ENCODE data around the gene STIP1. TPM values are rescaled to one million over a fixed set of nuclear protein-coding genes. Genes with fewer than 3 reads are reported as not detected.
A peak's percentile ranks its signal among the peaks of the same experiment; 100 is the strongest.

The STIP1 gene
- total RNA-seq, 2 experiments from 2014 or later: 335 to 340 TPM

- Mint-ChIP-seq H3K27ac (no peak overlapping the region), H3K9me3 (ENCODE audit: insufficient read depth) (no peaks in the 10 kb centered on the region), H3K36me3 (ENCODE audit: low read depth) (peaks cover 63% of the 10 kb centered on the region), H3K4me3 (no peak overlapping the region), H3K4me1 (ENCODE audit: low read depth) (peaks cover 13% of the 10 kb centered on the region), H3K27me3 (ENCODE audit: low read depth) (no peaks in the 10 kb centered on the region)
- CTCF ChIA-PET: interaction anchor here (0.6 to 5.3 kb wide), 6 partner anchors 10 to 513 kb away, joined by 3 to 37 read pairs (median 6); partner anchors contain the start of genes CATSPERZ, FERMT3, NUDT22 and TRPT1
- DNase-seq (no peak), ATAC-seq (peak; percentile 46)
- POLR2A ChIA-PET: interaction anchor here (0.6 to 6.2 kb wide), 4 partner anchors 9 to 55 kb away, joined by 3 to 54 read pairs (median 7); partner anchors contain the start of genes FERMT3, NUDT22 and TRPT1
Observed at GRCh38 chr11:64216879-64217278, 30.9 kb downstream of the STIP1 start.

DNA sequence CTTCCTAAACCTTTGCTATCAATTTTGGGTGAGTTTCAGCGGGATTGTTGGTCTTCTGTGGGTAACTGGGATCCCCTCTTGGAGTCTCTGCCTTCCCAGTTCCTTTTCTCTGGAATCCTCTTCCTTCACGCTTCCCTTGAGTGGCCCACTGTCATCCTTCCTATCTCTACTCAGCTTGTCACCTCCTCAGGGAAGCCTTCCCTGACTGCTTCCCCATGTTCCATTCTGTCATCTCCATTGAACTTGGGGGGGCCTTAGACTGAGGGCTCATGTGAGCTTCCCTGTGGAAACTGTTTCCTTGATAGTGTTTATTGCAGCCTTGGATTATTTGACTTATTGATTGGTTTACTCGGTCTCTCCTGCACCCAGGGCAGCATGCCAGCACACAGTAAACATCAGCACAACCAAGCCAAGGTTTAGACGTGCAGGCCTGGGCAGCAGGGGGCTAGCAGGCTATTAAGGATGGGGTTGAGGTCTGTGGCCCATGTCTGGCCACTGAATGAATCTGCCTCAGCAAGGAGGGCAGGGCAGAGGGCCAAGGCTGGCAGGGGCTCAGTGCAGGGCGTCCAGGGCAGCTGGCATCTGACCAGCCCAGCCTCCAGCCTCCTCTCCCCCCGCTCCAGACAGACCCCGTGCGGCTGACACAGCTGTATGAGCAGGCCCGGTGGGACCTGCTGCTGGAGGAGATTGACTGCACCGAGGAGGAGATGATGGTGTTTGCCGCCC is 32.8 kb downstream of the STIP1 start:
- Mint-ChIP-seq H3K4me1 (ENCODE audit: low read depth) (peaks cover 5% of the 10 kb centered on the region), H3K36me3 (ENCODE audit: low read depth) (peaks cover 58% of the 10 kb centered on the region), H3K27ac (no peak overlapping the region), H3K27me3 (ENCODE audit: low read depth) (no peaks in the 10 kb centered on the region), H3K4me3 (no peak overlapping the region), H3K9me3 (ENCODE audit: insufficient read depth) (no peaks in the 10 kb centered on the region)
- ChIA-PET POLR2A (interaction anchor here (6.2 kb wide), 1 partner anchor 12 kb away, joined by 54 read pairs; the partner anchor contains the start of gene FERMT3), CTCF (interaction anchor here (1.0 to 5.3 kb wide), 2 partner anchors 13 to 14 kb away, joined by 4 to 37 read pairs; partner anchors contain the start of gene FERMT3)
- DNase-seq (no peak), ATAC-seq (no peak)

DNA sequence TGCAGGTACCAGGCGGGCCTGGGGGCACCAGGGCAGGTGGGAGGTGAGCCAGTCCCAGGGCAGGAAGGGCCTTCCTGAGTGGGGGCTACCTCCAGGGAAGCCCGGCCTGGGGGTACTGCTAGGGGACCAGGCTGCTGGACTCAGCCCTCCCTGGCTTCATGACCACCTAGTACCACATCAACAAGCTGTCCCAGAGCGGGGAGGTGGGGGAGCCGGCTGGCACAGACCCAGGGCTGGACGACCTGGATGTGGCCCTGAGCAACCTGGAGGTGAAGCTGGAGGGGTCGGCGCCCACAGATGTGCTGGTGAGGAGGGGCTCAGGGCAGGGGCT is 33.3 kb downstream of the STIP1 start:
- H3K4me3 Mint-ChIP-seq: no peak overlapping the region
- H3K27me3 Mint-ChIP-seq (ENCODE audit: low read depth): no peaks in the 10 kb centered on the region
- peaks cover 7% of the 10 kb centered on the region for H3K4me1 Mint-ChIP-seq (ENCODE audit: low read depth)
- no peaks in the 10 kb centered on the region for H3K9me3 Mint-ChIP-seq (ENCODE audit: insufficient read depth)
- CTCF ChIA-PET: interaction anchor here (1.0 kb wide), 1 partner anchor 15 kb away, joined by 4 read pairs; no protein-coding TSS in a partner anchor
- POLR2A ChIA-PET: interaction anchor here (6.2 kb wide), 1 partner anchor 12 kb away, joined by 54 read pairs; the partner anchor contains the start of gene FERMT3
- DNase-seq: no peak
- H3K36me3 Mint-ChIP-seq (ENCODE audit: low read depth): peaks cover 56% of the 10 kb centered on the region
- ATAC-seq: no peak
- no peak overlapping the region for H3K27ac Mint-ChIP-seq

- Mint-ChIP-seq H3K27ac (no peak overlapping the region), H3K9me3 (ENCODE audit: insufficient read depth) (no peaks in the 10 kb centered on the region), H3K4me1 (ENCODE audit: low read depth) (peaks cover 11% of the 10 kb centered on the region), H3K4me3 (no peak overlapping the region), H3K36me3 (ENCODE audit: low read depth) (peaks cover 52% of the 10 kb centered on the region), H3K27me3 (ENCODE audit: low read depth) (no peaks in the 10 kb centered on the region)
- POLR2A ChIA-PET: interaction anchor here (6.2 kb wide), 1 partner anchor 13 kb away, joined by 54 read pairs; the partner anchor contains the start of gene FERMT3
- DNase-seq (no peak), ATAC-seq (no peak)
- CTCF ChIA-PET: interaction anchor here (1.0 kb wide), 1 partner anchor 15 kb away, joined by 4 read pairs; no protein-coding TSS in a partner anchor
Observed at GRCh38 chr11:64219755-64220154, 33.8 kb downstream of the STIP1 start.

DNA sequence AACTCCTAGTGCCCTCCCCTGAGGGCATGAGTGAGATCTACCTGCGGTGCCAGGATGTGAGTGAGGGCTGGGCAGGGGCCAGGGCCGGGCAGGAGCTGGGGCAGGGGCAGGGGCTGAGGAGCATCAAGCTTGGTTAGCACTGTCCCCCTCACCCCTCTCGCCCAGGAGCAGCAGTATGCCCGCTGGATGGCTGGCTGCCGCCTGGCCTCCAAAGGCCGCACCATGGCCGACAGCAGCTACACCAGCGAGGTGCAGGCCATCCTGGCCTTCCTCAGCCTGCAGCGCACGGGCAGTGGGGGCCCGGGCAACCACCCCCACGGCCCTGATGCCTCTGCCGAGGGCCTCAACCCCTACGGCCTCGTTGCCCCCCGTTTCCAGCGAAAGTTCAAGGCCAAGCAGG is 34.3 kb downstream of the STIP1 start:
- ATAC-seq: no peak
- H3K36me3 Mint-ChIP-seq (ENCODE audit: low read depth): peaks cover 47% of the 10 kb centered on the region
- no peaks in the 10 kb centered on the region for H3K27me3 Mint-ChIP-seq (ENCODE audit: low read depth)
- H3K4me1 Mint-ChIP-seq (ENCODE audit: low read depth): peaks cover 12% of the 10 kb centered on the region
- POLR2A ChIA-PET: interaction anchor here (6.2 kb wide), 1 partner anchor 13 kb away, joined by 54 read pairs; the partner anchor contains the start of gene FERMT3
- CTCF ChIA-PET: no interaction called here
- no peak overlapping the region for H3K27ac Mint-ChIP-seq
- H3K9me3 Mint-ChIP-seq (ENCODE audit: insufficient read depth): no peaks in the 10 kb centered on the region
- DNase-seq: no peak
- no peak overlapping the region for H3K4me3 Mint-ChIP-seq

DNA sequence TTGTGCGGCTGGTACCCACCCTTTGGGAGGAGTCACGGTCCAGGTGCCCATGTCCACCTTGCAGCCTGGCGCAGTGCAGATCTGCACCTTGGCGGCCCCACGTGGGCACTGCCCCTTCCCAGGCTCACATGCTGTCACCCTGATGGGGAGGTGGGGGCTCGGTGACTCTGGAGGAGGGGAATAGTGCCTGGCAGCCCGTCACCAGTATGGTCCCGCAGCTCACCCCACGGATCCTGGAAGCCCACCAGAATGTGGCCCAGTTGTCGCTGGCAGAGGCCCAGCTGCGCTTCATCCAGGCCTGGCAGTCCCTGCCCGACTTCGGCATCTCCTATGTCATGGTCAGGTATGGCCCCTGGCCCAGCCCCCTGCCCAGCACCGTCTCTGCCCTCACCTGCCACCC is 34.8 kb downstream of the STIP1 start:
- no peak for ATAC-seq
- no peak overlapping the region for H3K27ac Mint-ChIP-seq
- ChIA-PET POLR2A (interaction anchor here (6.2 kb wide), 1 partner anchor 14 kb away, joined by 54 read pairs; the partner anchor contains the start of gene FERMT3), CTCF (no interaction called here)
- H3K4me3 Mint-ChIP-seq: no peak overlapping the region
- no peak for DNase-seq
- H3K9me3 Mint-ChIP-seq (ENCODE audit: insufficient read depth): no peaks in the 10 kb centered on the region
- no peaks in the 10 kb centered on the region for H3K27me3 Mint-ChIP-seq (ENCODE audit: low read depth)
- H3K36me3 Mint-ChIP-seq (ENCODE audit: low read depth): peaks cover 44% of the 10 kb centered on the region
- peaks cover 13% of the 10 kb centered on the region for H3K4me1 Mint-ChIP-seq (ENCODE audit: low read depth)

DNA sequence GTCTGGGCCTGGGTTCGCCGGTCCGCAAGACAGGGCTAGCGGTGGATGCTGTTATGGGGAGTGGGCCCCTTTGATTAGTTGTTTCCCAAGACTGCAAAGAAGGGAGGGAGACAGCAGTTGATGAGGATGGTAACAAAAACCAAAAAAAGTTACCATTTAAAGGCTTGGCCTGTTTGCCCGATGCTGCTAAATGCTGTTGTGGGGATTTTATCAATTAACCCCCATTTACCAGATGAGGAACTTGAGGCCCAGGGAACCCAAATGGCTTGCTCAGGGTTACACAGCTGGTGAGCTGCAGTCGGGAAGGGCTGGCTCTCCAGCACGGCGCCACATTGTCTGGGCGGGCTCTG is 36.7 kb downstream of the STIP1 start:
- DNase-seq (no peak), ATAC-seq (no peak)
- Mint-ChIP-seq H3K4me3 (no peak overlapping the region), H3K27ac (no peak overlapping the region), H3K9me3 (ENCODE audit: insufficient read depth) (no peaks in the 10 kb centered on the region), H3K4me1 (ENCODE audit: low read depth) (peaks cover 22% of the 10 kb centered on the region), H3K27me3 (ENCODE audit: low read depth) (no peaks in the 10 kb centered on the region), H3K36me3 (ENCODE audit: low read depth) (peaks cover 46% of the 10 kb centered on the region)
- ChIA-PET POLR2A (interaction anchor here (0.6 to 5.9 kb wide), 4 partner anchors 16 to 43 kb away, joined by 3 to 83 read pairs (median 30); partner anchors contain the start of genes FERMT3, FKBP2, PPP1R14B and STIP1), CTCF (interaction anchor here (1.6 to 5.3 kb wide), 2 partner anchors 8 to 17 kb away, joined by 5 to 66 read pairs; partner anchors contain the start of gene FERMT3)

DNA sequence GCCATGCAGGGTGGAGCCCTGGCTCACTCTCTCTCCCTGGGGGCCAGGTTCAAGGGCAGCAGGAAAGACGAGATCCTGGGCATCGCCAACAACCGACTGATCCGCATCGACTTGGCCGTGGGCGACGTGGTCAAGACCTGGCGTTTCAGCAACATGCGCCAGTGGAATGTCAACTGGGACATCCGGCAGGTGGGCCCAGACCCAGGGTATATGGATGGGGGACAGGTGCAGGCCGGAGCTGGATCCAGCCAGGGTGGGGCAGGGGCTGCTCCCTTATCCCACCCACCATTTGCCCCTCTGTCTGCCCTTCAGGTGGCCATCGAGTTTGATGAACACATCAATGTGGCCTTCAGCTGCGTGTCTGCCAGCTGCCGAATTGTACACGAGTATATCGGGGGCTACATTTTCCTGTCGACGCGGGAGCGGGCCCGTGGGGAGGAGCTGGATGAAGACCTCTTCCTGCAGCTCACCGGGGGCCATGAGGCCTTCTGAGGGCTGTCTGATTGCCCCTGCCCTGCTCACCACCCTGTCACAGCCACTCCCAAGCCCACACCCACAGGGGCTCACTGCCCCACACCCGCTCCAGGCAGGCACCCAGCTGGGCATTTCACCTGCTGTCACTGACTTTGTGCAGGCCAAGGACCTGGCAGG is 37.2 kb downstream of the STIP1 start:
- CTCF ChIA-PET: interaction anchor here (1.6 to 5.3 kb wide), 2 partner anchors 9 to 17 kb away, joined by 5 to 66 read pairs; partner anchors contain the start of gene FERMT3
- Mint-ChIP-seq H3K4me3 (no peak overlapping the region), H3K36me3 (ENCODE audit: low read depth) (peaks cover 45% of the 10 kb centered on the region), H3K27ac (no peak overlapping the region), H3K27me3 (ENCODE audit: low read depth) (no peaks in the 10 kb centered on the region), H3K4me1 (ENCODE audit: low read depth) (peaks cover 27% of the 10 kb centered on the region), H3K9me3 (ENCODE audit: insufficient read depth) (no peaks in the 10 kb centered on the region)
- ATAC-seq (no peak), DNase-seq (no peak)
- POLR2A ChIA-PET: interaction anchor here (0.6 to 5.9 kb wide), 6 partner anchors 8 to 42 kb away, joined by 3 to 83 read pairs (median 5); partner anchors contain the start of genes FERMT3, FKBP2, PPP1R14B and STIP1

GRCh38 chr11:64224151-64224890 is 38.4 kb downstream of the STIP1 start:
- POLR2A ChIA-PET: interaction anchor here (0.7 to 5.9 kb wide), 13 partner anchors 9 to 60 kb away, joined by 3 to 83 read pairs (median 4); partner anchors contain the start of genes BAD, FERMT3, FKBP2 and PPP1R14B
- Mint-ChIP-seq H3K4me1 (ENCODE audit: low read depth) (peaks cover 33% of the 10 kb centered on the region), H3K4me3 (peak overlapping the region; percentile 88), H3K27ac (peak overlapping the region; percentile 88), H3K9me3 (ENCODE audit: insufficient read depth) (no peaks in the 10 kb centered on the region), H3K36me3 (ENCODE audit: low read depth) (peaks cover 36% of the 10 kb centered on the region), H3K27me3 (ENCODE audit: low read depth) (no peaks in the 10 kb centered on the region)
- ATAC-seq (no peak), DNase-seq (no peak)
- CTCF ChIA-PET: interaction anchor here (0.6 to 5.3 kb wide), 3 partner anchors 10 to 26 kb away, joined by 3 to 66 read pairs (median 5); partner anchors contain the start of gene FERMT3

DNA sequence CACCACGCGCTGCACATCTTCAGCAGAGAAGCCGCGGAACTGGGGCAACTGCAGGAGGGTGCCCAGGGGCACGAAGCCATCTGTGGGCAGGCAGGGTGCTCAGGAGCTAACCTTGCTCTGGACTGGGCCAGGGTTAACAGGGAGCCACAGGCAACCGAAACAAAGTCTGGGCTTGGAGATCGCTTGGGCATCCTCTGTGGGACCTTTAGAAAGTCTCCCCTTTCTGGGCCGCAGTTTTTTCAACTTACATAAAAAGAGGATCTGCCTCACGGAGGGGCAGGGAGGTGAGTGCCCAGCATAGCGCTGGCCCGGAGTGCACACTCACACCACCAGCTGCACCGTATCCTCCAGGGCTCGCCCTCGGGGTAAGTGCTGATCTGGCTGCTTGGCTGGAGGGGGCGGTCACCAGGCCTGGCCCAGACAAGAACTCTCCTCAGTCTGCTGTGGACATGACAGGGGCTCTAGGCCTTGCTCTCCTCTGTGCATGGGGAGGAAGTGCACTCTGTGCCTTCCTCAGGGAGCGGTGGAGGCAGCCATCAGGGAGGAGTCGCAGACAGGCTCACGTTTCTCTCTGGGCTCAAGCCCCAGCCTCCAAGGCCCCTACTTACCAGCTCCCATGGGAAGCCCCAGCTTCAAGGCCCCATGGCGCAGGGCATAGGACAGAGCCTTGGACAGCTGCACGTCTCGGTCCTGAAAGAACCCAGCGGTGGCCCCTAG is 39.1 kb downstream of the STIP1 start:
- Mint-ChIP-seq H3K36me3 (ENCODE audit: low read depth) (peaks cover 40% of the 10 kb centered on the region), H3K9me3 (ENCODE audit: insufficient read depth) (no peaks in the 10 kb centered on the region), H3K4me3 (peak overlapping the region; percentile 88), H3K4me1 (ENCODE audit: low read depth) (peaks cover 40% of the 10 kb centered on the region), H3K27ac (peak overlapping the region; percentile 88), H3K27me3 (ENCODE audit: low read depth) (no peaks in the 10 kb centered on the region)
- ChIA-PET CTCF (interaction anchor here (3.3 to 5.3 kb wide), 2 partner anchors 19 to 79 kb away, joined by 12 to 66 read pairs; partner anchors contain the start of genes ESRRA and FERMT3), POLR2A (interaction anchor here (0.8 to 5.9 kb wide), 12 partner anchors 8 to 59 kb away, joined by 3 to 83 read pairs (median 4); partner anchors contain the start of genes BAD, FERMT3, FKBP2 and PPP1R14B)
- DNase-seq (no peak), ATAC-seq (no peak)
